ENCODE data around the gene ZNF750. TPM values are rescaled to one million over a fixed set of nuclear protein-coding genes. Genes with fewer than 3 reads are reported as not detected.

Gene ZNF750
- total RNA-seq, 1 experiment from 2014 or later = not detected

- POLR2A ChIA-PET (ENCODE audit: low non-redundant PET) = interaction anchor here (0.6 kb wide), 1 partner anchor 15 kb away, joined by 3 read pairs; no protein-coding TSS in a partner anchor
- H3K27ac ChIP-seq (ENCODE audit: low read depth, low read length, poor library complexity, severe bottlenecking) = peak overlapping the region; percentile 30
- no peaks in the 10 kb centered on the region for H3K36me3 ChIP-seq (ENCODE audit: insufficient read depth, low read length, poor library complexity, severe bottlenecking)
- no TSS peak for BruUV-seq (replicated peaks)
- TF ChIP-seq CTCF (conservative IDR thresholded peaks at IDR 0.05; ENCODE audit: low read depth, low read length) (no peak), EZH2 (IDR thresholded peaks at IDR 0.05; ENCODE audit: borderline replicate concordance, low read depth, low read length, poor library complexity, severe bottlenecking) (no peak)
- no peaks in the 10 kb centered on the region for H3K27me3 ChIP-seq (replicated peaks; ENCODE audit: insufficient read depth, low read depth, low read length, poor library complexity)
- no peak overlapping the region for H3K4me3 ChIP-seq (ENCODE audit: low read depth, low read length, poor library complexity, severe bottlenecking)
- H3K4me1 ChIP-seq (ENCODE audit: insufficient read depth, low read length, poor library complexity, severe bottlenecking) = peaks cover 7% of the 10 kb centered on the region
- intact Hi-C loops (cut with micrococcal nuclease; ENCODE audit: unreplicated experiment) = no loop called here
- CTCF ChIA-PET = interaction anchor here (1.0 kb wide), 1 partner anchor 21 kb away, joined by 3 read pairs; no protein-coding TSS in a partner anchor
- H3K9me3 ChIP-seq (ENCODE audit: low read depth, low read length, poor library complexity, severe bottlenecking) = no peaks in the 10 kb centered on the region
- DNase-seq (ENCODE audit: low spot score) = no peak
These were observed 45.1 kb upstream of the ZNF750 start for GRCh38 chr17:82884970-82885353.

GRCh38 chr17:82884341-82884969 is 44.6 kb upstream of the ZNF750 start:
- intact Hi-C loops (cut with micrococcal nuclease; ENCODE audit: unreplicated experiment) = no loop called here
- H3K27me3 ChIP-seq (replicated peaks; ENCODE audit: insufficient read depth, low read depth, low read length, poor library complexity) = no peaks in the 10 kb centered on the region
- H3K27ac ChIP-seq (ENCODE audit: low read depth, low read length, poor library complexity, severe bottlenecking) = no peak overlapping the region
- peaks cover 7% of the 10 kb centered on the region for H3K4me1 ChIP-seq (ENCODE audit: insufficient read depth, low read length, poor library complexity, severe bottlenecking)
- H3K9me3 ChIP-seq (ENCODE audit: low read depth, low read length, poor library complexity, severe bottlenecking) = no peaks in the 10 kb centered on the region
- no peak overlapping the region for H3K4me3 ChIP-seq (ENCODE audit: low read depth, low read length, poor library complexity, severe bottlenecking)
- BruUV-seq (replicated peaks) = no TSS peak
- TF ChIP-seq CTCF (conservative IDR thresholded peaks at IDR 0.05; ENCODE audit: low read depth, low read length) (no peak), EZH2 (IDR thresholded peaks at IDR 0.05; ENCODE audit: borderline replicate concordance, low read depth, low read length, poor library complexity, severe bottlenecking) (no peak)
- DNase-seq (ENCODE audit: low spot score) = no peak
- CTCF ChIA-PET = interaction anchor here (1.0 kb wide), 1 partner anchor 20 kb away, joined by 3 read pairs; no protein-coding TSS in a partner anchor
- POLR2A ChIA-PET (ENCODE audit: low non-redundant PET) = interaction anchor here (0.6 kb wide), 1 partner anchor 15 kb away, joined by 3 read pairs; no protein-coding TSS in a partner anchor
- H3K36me3 ChIP-seq (ENCODE audit: insufficient read depth, low read length, poor library complexity, severe bottlenecking) = no peaks in the 10 kb centered on the region

GRCh38 chr17:82883419-82884031 is 43.7 kb upstream of the ZNF750 start:
- CTCF ChIA-PET = no interaction called here
- BruUV-seq (replicated peaks) = no TSS peak
- peaks cover 7% of the 10 kb centered on the region for H3K4me1 ChIP-seq (ENCODE audit: insufficient read depth, low read length, poor library complexity, severe bottlenecking)

More at GRCh38 chr17:82883419-82884031, 43.7 kb upstream of the ZNF750 start:
- DNase-seq (ENCODE audit: low spot score) = no peak
- Histone ChIP-seq H3K4me3 (ENCODE audit: low read depth, low read length, poor library complexity, severe bottlenecking) (no peak overlapping the region), H3K9me3 (ENCODE audit: low read depth, low read length, poor library complexity, severe bottlenecking) (no peaks in the 10 kb centered on the region), H3K36me3 (ENCODE audit: insufficient read depth, low read length, poor library complexity, severe bottlenecking) (no peaks in the 10 kb centered on the region), H3K27me3 (replicated peaks; ENCODE audit: insufficient read depth, low read depth, low read length, poor library complexity) (no peaks in the 10 kb centered on the region), H3K27ac (ENCODE audit: low read depth, low read length, poor library complexity, severe bottlenecking) (no peak overlapping the region)
- POLR2A ChIA-PET (ENCODE audit: low non-redundant PET) = no interaction called here
- TF ChIP-seq CTCF (conservative IDR thresholded peaks at IDR 0.05; ENCODE audit: low read depth, low read length) (no peak), EZH2 (IDR thresholded peaks at IDR 0.05; ENCODE audit: borderline replicate concordance, low read depth, low read length, poor library complexity, severe bottlenecking) (no peak)
- intact Hi-C loops (cut with micrococcal nuclease; ENCODE audit: unreplicated experiment) = no loop called here
